ENCODE results near the gene MBP.

Gene MBP

DNA sequence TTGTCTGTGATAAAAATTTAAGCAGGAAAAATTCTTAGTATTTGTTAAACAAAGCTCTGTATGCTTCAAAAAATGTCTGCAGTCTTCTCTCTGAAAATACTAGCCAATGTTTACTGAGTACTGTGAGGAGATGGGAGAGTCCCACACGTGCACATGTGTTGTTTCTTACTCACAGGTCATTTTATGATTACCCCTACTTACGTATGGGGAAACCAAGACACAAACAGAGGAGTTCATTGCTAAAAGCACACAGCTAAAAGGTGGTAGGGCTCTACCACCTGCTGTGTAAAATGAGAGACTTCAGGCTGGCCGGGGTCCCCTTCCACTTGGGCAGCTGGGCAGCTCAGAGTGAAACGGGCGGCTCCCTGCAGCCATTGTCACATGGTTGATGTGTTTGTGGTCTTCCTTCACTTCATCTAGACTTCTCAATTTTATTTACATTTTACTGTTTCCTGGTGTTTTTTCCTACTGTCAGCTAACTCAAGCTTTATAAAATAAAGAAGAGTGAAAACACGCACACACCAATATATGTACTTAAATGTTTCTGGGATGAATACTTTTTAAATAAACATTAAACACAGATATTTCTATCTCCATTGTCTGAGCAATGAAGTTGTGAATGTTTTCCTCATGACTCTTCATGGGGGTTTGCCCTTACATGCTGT is 71.2 kb downstream of the MBP start:
- DNase-seq, result no peak

DNA sequence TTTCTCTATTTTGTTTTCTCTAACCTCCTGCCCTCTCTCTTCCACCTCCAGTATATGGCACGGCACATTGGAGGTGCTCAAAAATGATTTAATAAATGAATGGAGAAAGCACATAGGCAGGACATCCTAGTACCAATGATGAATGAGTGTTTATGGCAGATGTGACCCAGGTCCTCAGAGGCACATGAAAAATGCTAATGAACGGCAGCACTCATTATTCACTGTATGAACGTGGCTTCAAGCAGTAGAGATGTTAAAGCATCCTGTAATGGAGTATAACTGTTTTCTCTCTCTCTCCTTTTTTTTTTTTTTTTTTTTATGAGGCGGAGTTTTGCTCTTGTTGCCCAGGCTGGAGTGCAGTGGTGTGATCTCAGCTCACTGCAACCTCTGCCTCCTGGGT is 72.4 kb downstream of the MBP start:
- no peak for DNase-seq

- peak in 1 of 2 experiments; percentile 56 for DNase-seq
These were observed 73.2 kb downstream of the MBP start for GRCh38 chr18:77059294-77059916.

GRCh38 chr18:77058290-77058835 is 74.2 kb downstream of the MBP start:
- DNase-seq, result peak in 1 of 2 experiments; percentile 41

- peak in 1 of 2 experiments; percentile 58 for DNase-seq
These were observed 75.6 kb downstream of the MBP start for GRCh38 chr18:77057006-77057395.

DNA sequence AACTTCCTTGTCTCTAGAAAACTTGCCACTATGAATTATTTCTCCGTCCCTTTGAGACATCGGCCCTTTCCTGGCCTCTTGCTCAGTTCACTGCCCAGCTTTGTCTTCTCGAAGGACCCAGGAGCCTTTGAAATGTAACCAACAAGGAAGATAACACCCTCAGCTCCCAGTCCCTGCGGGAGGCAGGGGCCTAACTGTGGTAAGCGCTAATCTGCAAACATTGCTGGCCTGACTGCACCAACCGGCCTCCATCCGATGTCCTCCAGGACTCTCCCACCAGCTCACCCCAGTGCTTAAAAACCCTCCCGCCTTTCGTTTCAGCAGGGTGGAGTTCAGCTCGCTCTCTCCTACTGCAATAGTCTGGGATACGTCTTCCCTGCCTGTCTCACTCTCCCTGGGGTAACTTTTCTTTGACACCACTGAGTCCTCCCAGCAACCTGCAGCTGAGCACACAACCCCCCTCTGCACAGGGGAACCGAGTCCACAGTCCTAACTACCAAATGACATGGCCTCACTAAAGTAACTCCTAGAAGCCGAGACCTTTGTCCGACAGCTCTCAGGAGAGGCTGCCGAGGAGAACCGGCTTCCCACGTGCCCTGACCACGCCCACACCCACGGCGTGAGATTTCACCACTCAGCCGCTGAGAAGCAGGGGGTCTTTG is 76.1 kb downstream of the MBP start:
- no peak for DNase-seq

DNA sequence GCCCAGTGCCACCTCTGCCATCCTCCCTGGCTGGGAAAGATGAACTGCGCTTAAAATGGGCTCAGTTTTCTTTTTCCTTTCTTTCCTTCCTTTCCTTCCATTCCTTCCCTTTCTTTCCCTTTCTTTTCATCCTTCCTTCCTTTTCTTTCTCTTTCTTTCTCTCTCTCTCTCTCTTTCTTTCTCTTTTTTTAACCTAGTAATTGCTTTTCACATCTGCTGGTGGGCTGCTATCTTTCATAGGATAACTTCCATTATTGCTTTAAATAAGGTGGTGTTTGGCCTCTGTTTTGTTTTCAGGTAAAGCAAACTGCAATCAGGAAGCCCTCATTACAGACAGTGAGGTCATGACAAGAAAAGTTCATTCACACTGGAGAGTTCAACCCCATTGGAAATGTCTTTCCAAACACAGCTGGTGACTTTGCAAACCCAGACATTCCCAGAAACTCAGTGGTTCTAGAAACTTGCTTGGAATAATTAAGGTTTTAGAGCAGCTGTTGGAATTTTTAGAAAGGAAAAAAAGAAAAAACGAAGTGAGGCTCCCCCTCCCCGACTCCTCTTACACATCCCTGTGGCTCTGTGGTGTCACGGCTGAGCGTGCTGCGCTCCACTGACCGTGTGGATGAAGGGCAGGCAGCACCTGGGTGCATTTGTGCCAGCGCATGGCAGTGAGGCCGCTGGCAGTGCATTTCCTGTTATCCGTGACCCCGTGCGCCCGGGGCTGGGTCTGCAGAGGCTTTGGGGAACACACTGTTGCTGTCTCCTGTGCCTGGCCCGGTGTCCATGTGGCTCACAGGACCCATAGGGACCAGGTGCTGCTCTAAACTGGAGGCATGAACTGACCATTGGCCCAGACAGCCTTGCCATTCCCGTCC is 76.9 kb downstream of the MBP start:
- DNase-seq, result no peak

DNA sequence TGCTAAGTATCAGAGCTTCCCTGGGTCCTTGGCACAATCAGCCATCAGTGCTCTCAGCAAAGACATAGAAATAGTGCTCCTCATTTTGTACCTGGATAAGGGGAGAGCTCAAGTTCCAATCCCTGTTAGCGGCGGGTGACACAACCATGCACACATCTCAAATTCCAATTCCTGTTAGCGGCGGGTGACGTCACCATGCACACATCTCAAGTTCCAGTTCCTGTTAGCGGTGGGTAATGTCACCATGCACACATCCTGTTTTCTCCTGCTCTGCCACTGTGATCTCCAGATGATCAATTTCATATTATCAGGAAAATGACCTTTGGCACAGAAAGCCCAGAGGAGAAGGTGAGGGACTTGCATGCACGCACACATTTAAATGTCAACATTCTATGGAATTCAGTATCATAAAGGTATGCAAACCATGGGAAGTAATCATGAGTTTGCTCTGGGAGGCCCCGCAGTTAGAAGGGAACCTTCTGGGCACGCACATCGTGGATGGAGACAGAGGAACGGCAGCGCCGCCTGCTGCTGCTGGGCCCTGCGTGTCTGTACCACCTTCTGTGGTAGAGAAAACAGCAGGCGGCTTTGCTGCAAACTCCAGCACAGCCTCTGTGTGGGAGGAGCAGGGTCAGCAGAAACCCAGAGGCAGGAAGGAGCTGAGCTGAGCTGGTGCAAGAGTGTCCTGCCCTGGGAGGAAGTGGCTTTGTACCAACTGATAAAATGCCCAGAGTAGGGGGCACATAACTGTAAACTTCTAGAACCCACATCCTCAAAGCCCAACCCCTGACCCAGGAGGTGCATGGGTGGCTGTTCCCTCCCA is 77.8 kb downstream of the MBP start:
- no peak for DNase-seq

- DNase-seq, result no peak
These were observed 78.3 kb downstream of the MBP start for GRCh38 chr18:77054288-77054605.

- DNase-seq, result no peak
These were observed 78.8 kb downstream of the MBP start for GRCh38 chr18:77053616-77054287.

- DNase-seq, result no peak
These were observed 79.6 kb downstream of the MBP start for GRCh38 chr18:77052983-77053309.

DNA sequence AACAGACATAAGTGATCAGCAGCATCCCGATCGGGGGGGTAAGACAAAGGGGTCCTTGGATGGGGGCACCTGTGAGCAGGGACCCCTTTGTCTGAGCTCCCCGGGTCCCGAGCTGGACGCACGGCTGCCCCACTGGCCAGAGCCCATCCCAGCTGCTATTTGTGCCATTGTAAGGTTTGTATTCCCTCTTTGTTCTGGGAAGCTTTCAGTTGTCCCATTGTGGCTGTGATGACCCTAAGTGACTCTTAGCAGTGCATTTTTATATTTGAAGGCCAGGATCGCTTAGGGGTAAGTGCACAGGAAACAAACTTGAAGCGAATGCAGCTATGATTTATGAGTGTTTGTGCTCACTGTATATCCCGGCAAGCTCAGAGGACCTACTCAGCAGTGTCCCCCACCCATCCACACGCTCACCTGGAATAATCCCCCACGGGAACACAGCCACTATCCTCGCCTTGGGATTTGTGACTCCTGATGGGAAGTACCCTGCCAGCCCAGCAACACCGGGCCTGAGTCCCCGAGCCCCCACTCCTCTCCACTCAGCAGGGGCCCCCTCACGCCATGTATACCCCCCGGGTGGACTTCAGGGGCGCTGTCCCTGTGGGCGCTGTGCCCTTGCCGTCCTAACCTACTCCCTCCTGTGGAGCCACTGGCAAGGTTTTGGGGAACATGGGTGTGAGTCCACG is 80.1 kb downstream of the MBP start:
- no peak for DNase-seq

GRCh38 chr18:77051581-77052296 is 80.8 kb downstream of the MBP start:
- DNase-seq, result no peak

DNA sequence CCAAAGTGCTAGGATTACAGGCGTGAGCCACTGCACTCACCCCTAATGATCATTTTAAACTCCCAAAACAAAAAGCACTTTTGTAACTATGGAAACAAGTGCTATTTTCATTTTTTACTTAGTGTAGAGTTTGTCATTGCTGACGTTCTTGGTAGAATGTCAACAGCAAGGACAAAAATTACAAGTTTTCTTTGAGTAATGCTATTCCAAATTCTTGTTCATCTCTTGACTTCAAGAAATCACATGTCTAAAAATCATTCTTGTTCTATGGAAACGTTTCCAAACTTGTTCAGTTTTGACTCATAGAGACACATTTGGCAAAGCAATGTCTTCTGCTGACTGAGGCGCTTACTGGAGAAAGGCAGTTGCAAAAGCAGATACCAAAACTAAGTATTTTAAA is 82.6 kb downstream of the MBP start:
- DNase-seq, result no peak

DNA sequence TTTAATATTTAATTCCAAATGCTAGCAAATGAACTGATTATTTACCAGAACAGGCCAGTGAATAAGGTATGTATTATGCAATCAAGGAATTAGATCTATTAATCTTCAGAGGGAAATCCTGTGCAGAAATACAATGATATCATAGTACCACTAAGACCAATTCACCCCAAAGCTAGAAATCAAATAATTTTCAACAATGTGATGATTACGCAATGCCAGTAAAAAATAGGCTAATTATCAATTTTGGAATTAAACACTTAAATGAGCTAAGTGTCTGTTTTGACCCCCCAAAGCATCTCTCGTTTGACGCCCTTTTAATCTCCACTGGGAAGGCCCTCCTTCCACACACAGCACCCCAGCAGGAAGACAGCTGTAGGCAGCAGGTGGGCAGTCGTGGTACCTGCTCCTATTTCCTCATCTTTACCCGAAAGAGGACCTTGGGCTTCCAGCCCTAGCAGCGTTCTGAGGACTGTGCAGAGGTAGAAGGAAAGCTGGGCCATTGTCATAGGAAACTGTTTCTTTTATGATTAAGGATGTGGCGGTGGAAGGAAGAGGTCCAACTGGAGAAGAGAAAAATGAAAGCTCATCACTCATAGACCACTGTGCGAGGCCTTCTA is 84.7 kb downstream of the MBP start:
- DNase-seq, result no peak

DNA sequence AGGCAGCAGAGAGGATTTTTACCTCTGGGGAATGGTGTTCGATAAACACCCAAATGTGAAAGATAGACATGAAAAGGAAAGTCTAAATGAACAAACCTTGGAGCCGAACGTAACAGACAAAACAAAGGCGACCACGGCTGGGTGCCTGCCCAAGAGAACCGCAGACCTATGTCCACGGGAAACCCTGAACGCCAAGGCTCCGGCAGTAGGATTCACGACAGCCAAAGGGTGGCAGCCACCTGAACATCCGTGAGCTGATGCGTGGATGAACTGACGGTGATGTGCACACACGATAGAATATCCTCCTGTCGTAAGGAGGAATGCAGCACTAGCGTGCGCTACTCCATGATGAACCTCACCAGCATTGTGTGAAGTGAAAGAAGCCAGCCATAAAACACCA is 85.6 kb downstream of the MBP start:
- no peak for DNase-seq

DNA sequence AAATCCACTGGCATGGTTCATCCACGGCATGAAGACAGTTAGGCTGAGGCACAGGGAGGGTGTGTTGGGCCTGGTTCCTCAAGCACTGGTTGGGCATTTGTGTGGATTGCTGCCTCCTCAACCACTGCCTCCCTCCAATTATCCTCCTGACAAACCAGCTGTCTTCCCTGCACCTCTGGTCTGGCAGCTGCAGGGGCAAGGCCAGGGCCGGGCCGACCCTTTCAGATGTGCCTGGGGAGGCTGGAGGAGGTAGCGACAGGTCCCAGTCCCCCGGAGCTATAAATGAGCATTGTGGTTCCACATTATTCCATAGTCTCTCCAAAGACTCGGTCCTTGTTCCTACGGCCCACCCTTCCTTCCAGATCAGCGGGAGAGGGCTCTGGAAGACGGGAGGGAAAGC is 86.2 kb downstream of the MBP start:
- no peak for DNase-seq

GRCh38 chr18:77045677-77046076 is 86.9 kb downstream of the MBP start:
- no peak for DNase-seq

DNA sequence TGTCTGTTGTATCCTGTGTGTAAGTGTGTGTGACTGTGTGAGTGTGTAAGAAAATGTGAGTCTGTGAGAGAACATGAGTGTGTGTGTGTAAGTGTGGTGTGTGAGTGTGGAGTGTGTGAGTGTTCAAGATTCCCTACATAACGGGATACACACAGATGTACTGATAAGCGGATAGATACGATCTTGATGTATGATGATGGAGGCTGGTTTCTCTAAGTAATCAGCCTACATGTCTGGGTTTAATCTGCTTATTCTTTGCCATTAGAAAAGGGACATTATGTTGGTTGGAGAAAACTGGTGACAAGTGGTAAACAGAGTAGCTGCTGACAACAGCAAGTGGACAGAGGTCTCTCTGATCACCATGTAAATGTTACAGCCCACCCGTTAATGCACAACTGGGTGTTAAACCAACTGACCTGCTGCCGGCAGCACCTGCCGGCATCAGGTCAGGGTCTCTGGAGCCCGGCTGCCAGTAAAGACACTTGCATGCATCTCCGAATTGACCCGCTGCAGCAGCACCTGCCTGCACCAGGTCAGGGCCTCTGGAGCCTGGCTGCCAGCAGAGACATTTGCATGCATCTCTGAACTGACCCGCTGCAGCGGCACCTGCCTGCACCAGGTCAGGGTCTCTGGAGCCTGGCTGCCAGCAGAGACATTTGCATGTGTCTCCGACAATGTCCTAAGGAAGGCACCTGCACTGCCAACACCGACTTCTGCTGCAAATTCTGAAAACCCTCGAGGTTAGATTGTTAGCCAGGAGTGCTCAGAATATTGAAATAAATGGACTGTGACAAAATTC is 87.5 kb downstream of the MBP start:
- DNase-seq, result no peak
